ENCODE data around the gene TOR3A.

Gene TOR3A

GRCh38 chr1:179061360-179062282, 20.2 kb upstream of the TOR3A start:
- DNase-seq (ENCODE audit: insufficient read length, low spot score): no peak

GRCh38 chr1:179066471-179066870, 15.4 kb upstream of the TOR3A start:
- FAIRE-seq (no peak), DNase-seq (ENCODE audit: insufficient read length, low spot score) (no peak)

More at GRCh38 chr1:179061360-179062282, 20.2 kb upstream of the TOR3A start:
- no peak for FAIRE-seq

GRCh38 chr1:179077396-179077795, 4.5 kb upstream of the TOR3A start:
- FAIRE-seq (no peak), DNase-seq (ENCODE audit: insufficient read length, low spot score) (no peak)

- peak; percentile 36 for DNase-seq (ENCODE audit: insufficient read length, low spot score)
These were observed 2.6 kb upstream of the TOR3A start for GRCh38 chr1:179079113-179079761.

GRCh38 chr1:179080866-179081686, 794 bp upstream of the TOR3A start:
- FAIRE-seq (no peak), DNase-seq (ENCODE audit: insufficient read length, low spot score) (no peak)

More at GRCh38 chr1:179079113-179079761, 2.6 kb upstream of the TOR3A start:
- FAIRE-seq: peak; percentile 61

- DNase-seq (ENCODE audit: insufficient read length, low spot score) (peak; percentile 21), FAIRE-seq (no peak)
These were observed 596 bp downstream of the TOR3A start for GRCh38 chr1:179082333-179082998.

- FAIRE-seq (no peak), DNase-seq (ENCODE audit: insufficient read length, low spot score) (no peak)
These were observed 1.1 kb downstream of the TOR3A start for GRCh38 chr1:179082999-179083335.

GRCh38 chr1:179083533-179083932, 1.7 kb downstream of the TOR3A start:
- peak; percentile 40 for DNase-seq (ENCODE audit: insufficient read length, low spot score)
- peak; percentile 79 for FAIRE-seq

GRCh38 chr1:179087665-179088064, 5.8 kb downstream of the TOR3A start:
- DNase-seq (ENCODE audit: insufficient read length, low spot score) (no peak), FAIRE-seq (no peak)

- FAIRE-seq (no peak), DNase-seq (ENCODE audit: insufficient read length, low spot score) (no peak)
These were observed 8.1 kb downstream of the TOR3A start for GRCh38 chr1:179089827-179090482.

GRCh38 chr1:179090522-179090921, 8.7 kb downstream of the TOR3A start:
- DNase-seq (ENCODE audit: insufficient read length, low spot score): no peak
- FAIRE-seq: no peak

- no peak for FAIRE-seq
These were observed 9.1 kb downstream of the TOR3A start for GRCh38 chr1:179090923-179091322.

GRCh38 chr1:179091691-179092165, 9.9 kb downstream of the TOR3A start:
- DNase-seq (ENCODE audit: insufficient read length, low spot score) (no peak), FAIRE-seq (no peak)

More at GRCh38 chr1:179090923-179091322, 9.1 kb downstream of the TOR3A start:
- no peak for DNase-seq (ENCODE audit: insufficient read length, low spot score)

- FAIRE-seq: no peak
- DNase-seq (ENCODE audit: insufficient read length, low spot score): no peak
These were observed 11.1 kb downstream of the TOR3A start for GRCh38 chr1:179092896-179093461.

GRCh38 chr1:179094818-179095217, 12.9 kb downstream of the TOR3A start:
- DNase-seq (ENCODE audit: insufficient read length, low spot score): no peak
- no peak for FAIRE-seq

GRCh38 chr1:179095377-179095776, 13.5 kb downstream of the TOR3A start:
- FAIRE-seq (no peak), DNase-seq (ENCODE audit: insufficient read length, low spot score) (no peak)

- DNase-seq (ENCODE audit: insufficient read length, low spot score): no peak
- FAIRE-seq: no peak
These were observed 14.1 kb downstream of the TOR3A start for GRCh38 chr1:179095924-179096323.

- no peak for DNase-seq (ENCODE audit: insufficient read length, low spot score)
- FAIRE-seq: no peak
These were observed 18.0 kb downstream of the TOR3A start for GRCh38 chr1:179099891-179100290.

GRCh38 chr1:179101566-179101965, 19.7 kb downstream of the TOR3A start:
- no peak for FAIRE-seq
- DNase-seq (ENCODE audit: insufficient read length, low spot score): no peak

GRCh38 chr1:179103999-179104398, 22.1 kb downstream of the TOR3A start:
- no peak for DNase-seq (ENCODE audit: insufficient read length, low spot score)
- no peak for FAIRE-seq

Measured in GM19239 (cell line).